ENCODE measurements around the gene FAAP24.
A peak's percentile ranks its signal among the peaks of the same experiment; 100 is the strongest.
"Not testable (repeated sequence)": the region's sequence is repeated elsewhere in the genome, so short reads cannot be mapped to it uniquely, and the experiment has no call there.

The FAAP24 gene, protein sequence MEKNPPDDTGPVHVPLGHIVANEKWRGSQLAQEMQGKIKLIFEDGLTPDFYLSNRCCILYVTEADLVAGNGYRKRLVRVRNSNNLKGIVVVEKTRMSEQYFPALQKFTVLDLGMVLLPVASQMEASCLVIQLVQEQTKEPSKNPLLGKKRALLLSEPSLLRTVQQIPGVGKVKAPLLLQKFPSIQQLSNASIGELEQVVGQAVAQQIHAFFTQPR

GRCh38 chr19:32971715-32972540 lies at the start of gene FAAP24, which contains the start of gene CEP89:
TSS of gene FAAP24 (plus strand) at chr19:32972242. CDS start at chr19:32973197, 955 bp downstream.
TSS of gene CEP89 (minus strand) at chr19:32971958. CDS start at chr19:32971874, 84 bp downstream.
- peak; percentile 100 for DNase-seq

DNA sequence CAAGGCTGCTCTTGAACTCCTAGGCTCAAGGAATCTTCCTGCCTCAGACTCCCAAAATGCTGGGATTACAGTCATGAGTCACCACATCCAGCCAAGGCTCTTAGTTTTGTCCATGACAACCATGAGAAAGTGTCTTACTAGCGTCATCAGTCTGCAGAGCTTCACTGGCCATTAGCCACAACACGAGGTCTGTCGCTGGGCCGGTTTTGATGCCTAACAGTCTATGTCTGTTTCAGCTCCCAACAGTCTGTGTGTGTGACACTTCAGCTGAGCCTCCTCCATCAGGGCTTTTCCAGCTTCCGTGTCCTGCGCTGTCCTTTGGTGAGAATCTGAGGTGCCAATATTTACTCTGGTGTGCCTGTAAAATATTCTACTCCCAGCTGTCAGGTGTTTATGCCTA lies 47.8 kb upstream of the FAAP24 start:
- no peak for DNase-seq

DNA sequence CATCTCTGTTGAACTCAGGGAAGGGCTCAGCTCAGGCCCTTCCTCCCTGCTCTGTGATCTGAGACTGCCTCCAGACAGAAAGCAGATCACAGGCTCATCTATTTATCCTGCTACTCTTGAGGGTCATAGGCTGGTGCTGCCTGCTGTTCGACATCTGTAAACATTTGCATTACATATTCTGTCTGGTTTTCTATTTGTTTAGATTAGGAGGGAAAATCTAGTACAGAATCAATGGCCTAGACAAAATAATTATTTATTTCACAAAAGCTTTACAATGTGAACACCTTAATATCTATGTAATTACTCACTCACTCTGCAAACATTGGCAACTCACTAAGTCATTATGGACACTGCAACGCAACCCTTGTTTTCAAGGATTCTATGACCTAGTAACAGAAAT lies 43.2 kb upstream of the FAAP24 start:
- DNase-seq, result no peak

DNA sequence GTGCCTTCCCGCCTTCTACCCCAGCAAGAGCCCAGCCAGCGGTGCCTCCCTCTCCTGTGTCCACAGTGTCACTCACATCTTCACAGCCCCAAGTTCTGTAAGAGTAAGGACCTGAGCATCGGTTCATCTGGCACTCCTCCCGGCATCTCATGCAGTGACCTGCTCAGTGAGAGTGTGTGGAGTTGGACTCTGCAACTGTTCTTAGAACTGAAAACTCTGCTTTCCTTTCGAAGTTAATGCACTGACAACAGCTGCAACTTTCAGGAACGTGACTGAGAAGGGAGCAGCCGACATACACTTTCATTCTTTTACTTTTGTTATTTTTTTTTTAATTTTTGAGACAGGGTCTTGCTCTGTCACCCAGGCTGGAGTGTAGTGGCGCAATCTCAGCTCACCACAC lies 41.5 kb upstream of the FAAP24 start:
- DNase-seq, result no peak

- DNase-seq, result no peak
Observed at GRCh38 chr19:32933571-32933970, 38.5 kb upstream of the FAAP24 start.

GRCh38 chr19:32935629-32936028 lies 36.4 kb upstream of the FAAP24 start:
- DNase-seq, result no peak

DNA sequence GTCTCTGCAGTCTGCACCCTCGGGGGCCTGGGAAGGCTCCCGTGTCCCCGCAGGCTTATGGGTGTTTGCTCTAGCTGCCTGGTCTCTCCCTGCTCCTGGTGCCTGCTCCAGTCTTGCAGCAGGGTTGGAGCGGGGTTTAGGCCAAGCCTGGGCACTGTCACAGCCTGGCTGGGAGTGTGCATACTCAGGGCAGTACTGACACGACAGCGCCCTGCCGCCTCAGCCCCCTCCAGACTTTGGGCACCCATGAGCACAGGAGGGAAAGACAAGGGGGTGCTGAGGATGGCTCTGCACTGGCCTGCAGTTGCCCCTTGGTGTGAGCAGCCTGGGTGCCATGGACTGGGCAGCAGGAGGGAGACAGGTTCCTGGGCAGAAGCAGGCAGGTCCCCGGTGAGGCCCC lies 36.0 kb upstream of the FAAP24 start:
- no peak for DNase-seq

GRCh38 chr19:32941273-32941672 lies 30.8 kb upstream of the FAAP24 start:
- not testable (repeated sequence) for DNase-seq

DNA sequence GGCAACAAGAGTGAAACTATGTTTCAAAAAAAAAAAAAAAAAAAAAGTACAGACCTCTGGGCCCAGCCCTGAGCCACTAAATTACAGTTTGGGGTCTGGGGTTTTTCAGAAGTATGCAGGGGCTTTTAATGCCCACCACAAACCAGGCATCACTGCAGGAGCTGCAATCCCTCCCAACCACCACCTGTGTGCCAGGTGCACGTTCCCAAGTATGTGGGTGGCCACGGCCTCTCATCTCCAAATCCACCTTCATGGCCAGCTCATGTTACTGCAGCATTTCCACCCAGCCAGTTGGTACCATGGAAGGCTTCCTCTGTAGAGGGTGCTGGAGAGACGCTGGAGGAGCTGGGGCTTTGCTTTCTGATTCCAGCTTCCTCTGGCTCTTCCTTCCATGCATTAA lies 26.8 kb upstream of the FAAP24 start:
- no peak for DNase-seq

DNA sequence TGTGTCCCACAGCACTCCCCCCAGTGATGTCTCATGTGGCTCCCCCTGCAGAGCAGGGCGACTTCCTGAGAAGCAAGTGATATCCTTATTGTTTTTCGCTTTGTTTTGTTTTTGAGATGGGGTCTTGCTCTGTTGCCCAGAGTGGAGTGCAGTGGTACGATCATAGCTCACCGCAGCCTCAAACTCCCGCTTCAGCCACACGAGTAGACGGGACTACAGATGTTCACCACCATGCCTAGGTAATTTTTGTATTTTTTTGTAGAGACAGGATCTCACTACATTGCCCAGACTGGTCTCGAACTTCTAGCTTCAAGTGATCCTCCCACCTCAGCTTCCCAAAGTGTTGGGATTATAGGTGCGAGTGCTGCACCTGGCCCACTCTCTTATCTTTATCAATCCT lies 5.3 kb upstream of the FAAP24 start:
- no peak for DNase-seq

- DNase-seq, result no peak
Observed at GRCh38 chr19:32969549-32969948, 2.5 kb upstream of the FAAP24 start.

DNA sequence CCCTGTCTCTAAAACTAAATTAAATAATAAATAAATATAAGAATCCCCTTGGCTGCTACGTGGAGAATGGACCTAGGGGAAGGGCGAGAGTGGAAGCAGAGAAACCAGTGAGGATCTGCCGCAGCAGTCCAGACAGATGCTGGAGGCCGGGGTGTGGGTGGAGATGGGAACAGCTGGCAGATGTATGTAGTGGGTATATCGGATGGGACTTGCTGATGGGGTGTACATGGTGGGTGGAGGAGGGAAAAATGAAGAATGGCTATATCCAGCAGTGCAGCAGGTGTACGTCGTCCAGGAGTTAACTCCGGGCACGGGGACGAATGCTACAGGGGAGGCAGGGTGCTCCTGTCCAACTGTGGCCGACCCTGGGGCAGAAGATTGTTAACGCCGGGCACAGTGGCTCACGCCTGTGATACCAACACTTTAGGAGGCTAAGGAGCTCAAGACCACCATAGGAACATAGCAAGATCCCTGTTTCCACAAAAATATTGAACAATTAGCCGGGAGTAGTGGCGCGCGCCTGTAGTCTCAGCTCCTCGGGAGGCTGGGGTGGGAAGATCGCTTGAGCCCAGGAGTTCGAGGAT lies 938 bp upstream of the FAAP24 start:
- DNase-seq, result no peak

DNA sequence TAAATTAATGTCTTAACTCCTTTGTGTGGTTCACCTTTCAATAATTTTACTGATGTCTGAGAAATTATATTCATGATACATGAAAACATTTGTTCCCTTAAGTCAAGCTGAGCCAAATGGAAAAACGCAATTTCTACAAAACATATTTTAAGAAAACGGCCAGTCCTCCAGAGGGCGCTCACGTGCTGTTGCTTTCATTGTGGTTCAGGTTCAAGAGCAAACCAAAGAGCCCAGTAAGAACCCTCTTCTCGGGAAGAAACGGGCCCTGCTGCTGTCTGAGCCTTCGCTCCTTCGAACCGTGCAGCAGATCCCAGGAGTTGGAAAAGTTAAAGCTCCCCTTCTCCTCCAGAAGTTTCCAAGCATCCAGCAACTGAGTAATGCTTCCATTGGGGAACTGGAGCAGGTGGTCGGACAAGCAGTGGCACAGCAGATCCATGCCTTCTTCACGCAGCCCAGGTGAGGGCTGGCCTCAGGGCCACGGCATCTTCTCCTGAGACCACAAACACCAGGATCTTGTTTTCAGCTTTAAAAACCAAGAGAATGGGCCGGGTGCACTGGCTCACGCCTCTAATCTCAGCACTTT lies 4.3 kb downstream of the FAAP24 start:
- DNase-seq, result peak; percentile 78

DNA sequence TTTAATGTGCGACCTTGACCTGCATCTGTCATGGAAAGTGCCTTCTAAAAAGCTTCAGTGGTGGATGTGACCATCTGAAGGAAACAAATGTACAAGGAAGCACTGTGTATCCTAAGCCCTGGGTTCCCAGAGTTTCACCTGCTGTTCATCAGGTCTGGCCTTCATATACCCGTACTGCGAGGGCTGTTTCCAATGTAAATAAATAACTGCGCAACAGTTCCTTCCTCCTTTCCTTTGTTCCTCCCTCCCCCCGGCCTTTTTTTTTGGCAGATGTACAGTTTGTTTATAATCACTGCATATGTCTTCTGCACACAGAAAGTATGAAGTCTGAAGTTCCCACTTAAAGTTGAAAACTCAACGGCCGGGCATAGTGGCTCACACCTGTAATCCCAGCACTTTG lies 5.2 kb downstream of the FAAP24 start:
- no peak for DNase-seq

GRCh38 chr19:32977813-32978212 lies 5.8 kb downstream of the FAAP24 start:
- DNase-seq, result not testable (repeated sequence)

GRCh38 chr19:32979807-32980206 lies 7.8 kb downstream of the FAAP24 start:
- not testable (repeated sequence) for DNase-seq

GRCh38 chr19:32982488-32982887 lies 10.4 kb downstream of the FAAP24 start:
- DNase-seq, result not testable (repeated sequence)

DNA sequence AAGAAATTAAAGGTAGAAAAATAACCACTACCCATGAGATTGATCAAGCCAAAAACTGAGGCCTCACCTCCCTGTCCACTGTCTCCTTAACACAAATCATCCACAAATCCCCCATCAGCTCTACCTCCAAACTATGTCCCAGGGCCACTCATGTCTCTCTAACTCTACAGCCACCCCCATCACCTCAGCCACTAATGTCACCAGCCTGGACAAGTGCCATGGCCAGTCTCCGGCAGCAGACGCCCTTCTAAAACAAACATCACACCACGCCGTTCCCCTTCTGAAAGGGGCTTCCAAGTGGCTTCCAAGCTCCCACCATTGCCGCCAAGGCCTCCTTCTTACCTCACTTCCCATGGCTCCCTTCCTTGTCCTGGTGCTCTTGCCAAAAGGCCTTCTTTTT lies 16.2 kb downstream of the FAAP24 start:
- DNase-seq, result not testable (repeated sequence)

- no peak for DNase-seq
Observed at GRCh38 chr19:32988724-32989123, 16.7 kb downstream of the FAAP24 start.

- not testable (repeated sequence) for DNase-seq
Observed at GRCh38 chr19:32995966-32996365, 23.9 kb downstream of the FAAP24 start.

DNA sequence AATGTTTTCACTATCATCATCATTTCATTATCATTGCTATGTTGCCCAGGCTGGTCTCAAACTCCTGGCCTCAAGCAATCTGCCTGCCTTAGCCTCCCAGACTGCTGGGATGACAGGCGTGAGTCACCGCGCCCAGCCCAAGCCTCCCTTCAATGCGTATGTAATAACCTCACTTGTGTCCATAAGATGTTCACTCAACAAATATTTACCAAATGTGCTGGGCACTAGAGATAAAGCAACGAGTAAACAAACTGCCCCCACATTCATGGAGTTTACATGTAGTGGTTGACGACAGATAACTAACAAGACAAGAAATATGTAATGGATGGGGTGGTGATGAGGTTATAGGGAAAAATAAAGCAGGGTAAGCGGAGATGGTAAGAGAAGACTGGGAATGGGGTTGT lies 25.0 kb downstream of the FAAP24 start:
- not testable (repeated sequence) for DNase-seq

GRCh38 chr19:32997716-32998355 lies 25.8 kb downstream of the FAAP24 start:
- no peak for DNase-seq

DNA sequence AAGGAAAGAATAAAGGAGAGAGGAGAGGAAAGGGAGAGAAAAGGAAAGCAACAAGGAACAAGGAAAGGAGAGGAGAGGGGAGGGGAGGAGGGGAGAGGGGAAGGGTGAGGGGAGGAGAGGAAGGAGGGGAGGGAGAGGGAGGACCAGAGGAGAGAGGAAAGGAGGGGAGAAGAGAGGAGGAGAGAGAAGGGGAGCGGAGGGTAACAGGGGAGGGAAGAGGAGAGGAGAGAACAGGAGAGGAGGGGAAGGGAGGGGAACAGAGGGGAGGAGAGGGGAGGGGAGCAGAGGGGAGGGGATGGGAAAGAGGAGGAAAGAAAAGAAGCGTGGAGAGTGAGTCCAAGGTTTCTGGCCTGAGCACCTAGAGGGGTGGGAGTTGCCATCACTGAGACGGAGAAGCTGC lies 26.7 kb downstream of the FAAP24 start:
- DNase-seq, result no peak
